ENCODE results near the gene HOXA3. TPM values are rescaled to one million over a fixed set of nuclear protein-coding genes. Genes with fewer than 3 reads are reported as not detected.
A peak's percentile ranks its signal among the peaks of the same experiment; 100 is the strongest.

The HOXA3 gene
- total RNA-seq, 1 experiment from 2014 or later = not detected

DNA sequence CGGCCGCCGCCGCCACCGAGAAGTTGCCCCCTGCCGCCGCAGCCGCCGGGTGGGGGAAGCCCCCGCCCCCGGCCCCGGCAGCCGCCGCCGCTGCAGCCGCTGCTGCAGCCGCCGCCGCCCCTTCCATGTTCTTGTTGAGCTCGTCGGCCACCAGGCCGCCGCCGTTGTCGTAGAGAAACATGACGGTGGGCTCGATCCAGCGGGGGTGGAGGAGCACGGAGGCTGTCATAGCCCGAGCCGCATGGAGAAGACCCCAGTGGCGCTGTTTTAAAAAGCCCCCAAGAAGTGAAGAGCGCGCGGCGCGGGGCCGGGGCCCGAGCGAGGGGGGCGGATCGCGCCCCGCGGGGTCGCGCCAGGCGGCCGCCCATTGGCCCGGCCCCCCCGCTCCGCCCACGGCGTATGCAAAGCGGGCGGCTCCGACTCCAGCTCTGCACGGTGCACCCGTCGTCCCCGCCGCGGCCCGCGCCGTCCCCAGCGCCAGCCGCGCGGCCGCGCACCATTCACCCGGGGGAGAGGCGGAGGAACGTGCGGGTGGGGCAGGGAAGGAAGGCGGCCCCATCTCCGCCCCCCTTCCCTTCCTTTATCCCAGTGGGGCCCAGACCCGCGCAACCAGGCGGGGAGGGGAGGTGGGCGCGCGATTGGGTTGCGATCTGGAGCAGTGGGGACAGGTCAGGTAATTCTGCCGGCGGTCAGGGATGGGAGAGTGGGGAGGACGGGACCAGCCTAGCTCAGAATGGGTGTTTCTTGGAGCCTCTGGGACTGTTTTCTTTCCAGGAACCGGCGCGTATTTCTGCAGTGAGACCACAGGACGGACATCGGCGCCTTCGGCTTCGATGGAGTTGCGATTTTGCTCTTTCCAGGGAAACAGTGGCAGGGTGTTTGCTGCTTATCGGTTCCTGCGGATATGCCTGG, 47.7 kb upstream of the HOXA3 start, which contains the start of gene HOXA13:
TSS of gene HOXA13 (minus strand) at position 243 of the 912 bp plus-strand sequence. CDS start at position 229, 14 bp downstream.
- no peak within 1 kb of the TSS for H3T11ph ChIP-seq (ENCODE audit: low read length)
- no peaks in the 10 kb centered on the region for H3K23me2 ChIP-seq (ENCODE audit: insufficient read length, low read depth, low read length, poor library complexity, severe bottlenecking)
- H4K20me1 ChIP-seq (ENCODE audit: control insufficient read depth, insufficient read depth, insufficient read length) = no peaks in the 10 kb centered on the region
- H4K8ac ChIP-seq (replicated peaks; ENCODE audit: insufficient read length, low read depth, low read length) = no peak within 1 kb of the TSS
- H2BK15ac ChIP-seq (ENCODE audit: low read depth, low read length) = no peak within 1 kb of the TSS
- H2BK20ac ChIP-seq (ENCODE audit: low read depth, low read length, poor library complexity, severe bottlenecking) = no peak within 1 kb of the TSS
- H4K91ac ChIP-seq (ENCODE audit: insufficient read length, low read depth, low read length) = no peak within 1 kb of the TSS
- H2BK120ac ChIP-seq (ENCODE audit: low read depth, low read length, poor library complexity, severe bottlenecking) = no peak within 1 kb of the TSS
- no peak within 1 kb of the TSS for H3K27ac ChIP-seq (ENCODE audit: insufficient read length, low read depth, low read length)
- no peaks in the 10 kb centered on the region for H3K9me3 ChIP-seq (ENCODE audit: control insufficient read depth, low read depth, low read length)
- H3K36me3 Mint-ChIP-seq (ENCODE audit: insufficient read depth in 1 of 3, low read depth in 3 of 3) = peaks cover 0 to 2% (median 0%) of the 10 kb centered on the region in 3 experiments; a peak in 2 of 7 replicates
- peak within 1 kb of the TSS; percentile 66 to 81 for H3K4me3 Mint-ChIP-seq
- H3K27me3 ChIP-seq (ENCODE audit: insufficient read depth, low read length) = peaks cover 85% of the 10 kb centered on the region
- no peak within 1 kb of the TSS for H3K4ac ChIP-seq (ENCODE audit: low read depth, low read length)
- DNase-seq = peak; percentile 53
- H3K14ac ChIP-seq (ENCODE audit: insufficient read depth, low read length) = no peak within 1 kb of the TSS
- H3K4me2 ChIP-seq (ENCODE audit: insufficient read depth, insufficient read length, low read length) = no peak within 1 kb of the TSS
- peaks cover 4 to 18% of the 10 kb centered on the region in 2 experiments; a peak in 3 of 4 replicates for H3K4me1 Mint-ChIP-seq
- H3K56ac ChIP-seq (ENCODE audit: insufficient read length, low read depth, low read length) = no peak within 1 kb of the TSS
- H3K27ac Mint-ChIP-seq = no peak within 1 kb of the TSS; a peak in 1 of 7 replicates
- H3K79me2 ChIP-seq (ENCODE audit: insufficient read depth, low read length) = no peaks in the 10 kb centered on the region
- peaks cover 95% of the 10 kb centered on the region for H3K27me3 Mint-ChIP-seq (ENCODE audit: low read depth)
- no peak within 1 kb of the TSS for H2AK5ac ChIP-seq (ENCODE audit: insufficient read length, low read length)
- H3K4me1 ChIP-seq (ENCODE audit: insufficient read depth, low read length) = no peaks in the 10 kb centered on the region
- H4K5ac ChIP-seq (ENCODE audit: insufficient read length, low read depth, low read length) = no peak within 1 kb of the TSS
- WGBS (ENCODE audit: extremely low coverage, insufficient read length, low lambda C conversion rate) = no CpG with 5 or more reads among the region's 99 CpGs
- no peak within 1 kb of the TSS for H3K18ac ChIP-seq (ENCODE audit: insufficient read length, low read depth, low read length)
- no peak within 1 kb of the TSS for H2AFZ ChIP-seq (ENCODE audit: low read length)
- TF ChIP-seq, protein P1, sequence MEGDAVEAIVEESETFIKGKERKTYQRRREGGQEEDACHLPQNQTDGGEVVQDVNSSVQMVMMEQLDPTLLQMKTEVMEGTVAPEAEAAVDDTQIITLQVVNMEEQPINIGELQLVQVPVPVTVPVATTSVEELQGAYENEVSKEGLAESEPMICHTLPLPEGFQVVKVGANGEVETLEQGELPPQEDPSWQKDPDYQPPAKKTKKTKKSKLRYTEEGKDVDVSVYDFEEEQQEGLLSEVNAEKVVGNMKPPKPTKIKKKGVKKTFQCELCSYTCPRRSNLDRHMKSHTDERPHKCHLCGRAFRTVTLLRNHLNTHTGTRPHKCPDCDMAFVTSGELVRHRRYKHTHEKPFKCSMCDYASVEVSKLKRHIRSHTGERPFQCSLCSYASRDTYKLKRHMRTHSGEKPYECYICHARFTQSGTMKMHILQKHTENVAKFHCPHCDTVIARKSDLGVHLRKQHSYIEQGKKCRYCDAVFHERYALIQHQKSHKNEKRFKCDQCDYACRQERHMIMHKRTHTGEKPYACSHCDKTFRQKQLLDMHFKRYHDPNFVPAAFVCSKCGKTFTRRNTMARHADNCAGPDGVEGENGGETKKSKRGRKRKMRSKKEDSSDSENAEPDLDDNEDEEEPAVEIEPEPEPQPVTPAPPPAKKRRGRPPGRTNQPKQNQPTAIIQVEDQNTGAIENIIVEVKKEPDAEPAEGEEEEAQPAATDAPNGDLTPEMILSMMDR (conservative IDR thresholded peaks at IDR 0.05) = no peak
- no peak within 1 kb of the TSS for H3K9ac ChIP-seq (ENCODE audit: extremely low read depth, insufficient read length, low read length)
- no peak within 1 kb of the TSS for H3K23ac ChIP-seq (ENCODE audit: insufficient read length, low read depth, low read length)
- no peak within 1 kb of the TSS for H2BK5ac ChIP-seq (ENCODE audit: insufficient read length, low read length)
- peaks cover 7 to 11% of the 10 kb centered on the region in 2 experiments; a peak in 4 of 5 replicates for H3K9me3 Mint-ChIP-seq
- H3K79me1 ChIP-seq (ENCODE audit: insufficient read depth, low read depth, low read length, poor library complexity, severe bottlenecking) = no peaks in the 10 kb centered on the region
- H2BK12ac ChIP-seq (ENCODE audit: insufficient read length, low read depth, low read length) = no peak within 1 kb of the TSS

All from H9 (cell line).